KBM-7 (cell line): Measurements from ENCODE around the gene DLG3.
"Not testable (repeated sequence)": the region's sequence is repeated elsewhere in the genome, so short reads cannot be mapped to it uniquely, and the experiment has no call there.

Experiments
- DNase-seq: peaks from one replicate; pipeline ENCODE4 v3.0.0-alpha.2; 2015
- in situ Hi-C: fragments of 300-500 bp; cut with MboI; formaldehyde crosslinking; loops from 2 replicates; pipeline ENCODE4 v1.14.3; 2020; ENCODE audit warnings: low sequenced_read_pairs, low pct_unique_long_range_greater_than_20kb, mixed read lengths

The DLG3 gene

GRCh38 chrX:70444326-70444945 is at the start of gene DLG3:
TSS of gene DLG3 (plus strand) at chrX:70444835. CDS start at chrX:70445202, 367 bp downstream.
- in situ Hi-C loops, result no loop called here
- peak; percentile 38 for DNase-seq

- in situ Hi-C loops, result no loop called here
- DNase-seq, result peak; percentile 45
Observed at GRCh38 chrX:70398899-70399298, 45.7 kb upstream of the DLG3 start.

GRCh38 chrX:70400181-70400580 is 44.5 kb upstream of the DLG3 start:
- in situ Hi-C loops, result not testable (repeated sequence)

GRCh38 chrX:70402721-70403120 is 41.9 kb upstream of the DLG3 start:
- DNase-seq, result no peak
- in situ Hi-C loops, result no loop called here

More at GRCh38 chrX:70400181-70400580, 44.5 kb upstream of the DLG3 start:
- DNase-seq, result not testable (repeated sequence)

GRCh38 chrX:70405003-70405402 is 39.6 kb upstream of the DLG3 start:
- DNase-seq, result no peak
- in situ Hi-C loops, result no loop called here

- in situ Hi-C loops, result no loop called here
- no peak for DNase-seq
Observed at GRCh38 chrX:70410921-70411320, 33.7 kb upstream of the DLG3 start.

GRCh38 chrX:70411475-70411874 is 33.2 kb upstream of the DLG3 start:
- in situ Hi-C loops, result no loop called here
- no peak for DNase-seq

- in situ Hi-C loops, result no loop called here
- no peak for DNase-seq
Observed at GRCh38 chrX:70421618-70422017, 23.0 kb upstream of the DLG3 start.

- in situ Hi-C loops, result no loop called here
- DNase-seq, result peak; percentile 25
Observed at GRCh38 chrX:70422851-70423341, 21.7 kb upstream of the DLG3 start, which contains the start of gene GDPD2. TSS of gene GDPD2 (plus strand) at chrX:70423314. CDS start at chrX:70424985, 1,671 bp downstream.

- no peak for DNase-seq
- in situ Hi-C loops, result no loop called here
Observed at GRCh38 chrX:70423936-70424675, 20.5 kb upstream of the DLG3 start.

- in situ Hi-C loops, result no loop called here
- no peak for DNase-seq
Observed at GRCh38 chrX:70424801-70425200, 19.8 kb upstream of the DLG3 start.

- in situ Hi-C loops, result no loop called here
- DNase-seq, result no peak
Observed at GRCh38 chrX:70426286-70427278, 18.1 kb upstream of the DLG3 start.

- no peak for DNase-seq
- in situ Hi-C loops, result no loop called here
Observed at GRCh38 chrX:70427365-70427764, 17.3 kb upstream of the DLG3 start.

- in situ Hi-C loops, result no loop called here
- DNase-seq, result no peak
Observed at GRCh38 chrX:70429759-70430158, 14.9 kb upstream of the DLG3 start.

- DNase-seq, result no peak
- in situ Hi-C loops, result no loop called here
Observed at GRCh38 chrX:70432936-70433847, 11.4 kb upstream of the DLG3 start.

- peak; percentile 91 for DNase-seq
- in situ Hi-C loops, result no loop called here
Observed at GRCh38 chrX:70433848-70434351, 10.7 kb upstream of the DLG3 start.

- in situ Hi-C loops, result no loop called here
- peak; percentile 90 for DNase-seq
Observed at GRCh38 chrX:70434352-70434866, 10.2 kb upstream of the DLG3 start.
